Measurements from ENCODE around the gene FOSL2.

FOSL2 gene

DNA sequence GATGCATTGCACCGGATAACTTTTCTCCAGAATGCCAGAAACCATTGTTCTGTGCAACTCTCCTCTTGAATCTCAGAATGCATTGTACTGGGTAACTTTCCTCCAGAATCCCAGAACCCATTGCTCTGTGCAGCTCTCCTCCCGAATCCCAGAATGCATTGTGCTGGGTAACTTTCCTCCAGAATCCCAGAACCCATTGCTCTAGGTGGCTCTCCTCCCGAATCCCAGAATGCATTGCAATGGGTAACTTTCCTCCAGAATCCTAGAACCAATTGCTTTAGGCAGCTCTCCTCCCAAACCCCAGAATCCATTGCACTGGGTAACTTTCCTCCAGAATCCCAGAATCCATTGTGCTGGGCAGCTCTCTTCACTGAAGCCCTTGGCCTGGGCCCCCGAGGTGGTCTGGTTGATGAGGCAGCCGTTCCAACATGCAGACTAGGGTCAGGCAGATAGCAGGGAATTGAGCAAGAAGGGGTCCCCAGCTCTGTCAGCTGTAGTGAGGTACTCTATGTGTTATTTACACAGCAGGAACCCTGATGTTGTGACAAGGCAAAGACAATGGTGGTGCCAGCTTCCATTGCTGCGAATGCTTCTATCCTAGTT lies 9.4 kb downstream of the FOSL2 start:
- Histone ChIP-seq H3K9me3 (ENCODE audit: control insufficient read depth, low read length) (no peaks in the 10 kb centered on the region), H3K9ac (ENCODE audit: low read length) (no peak overlapping the region), H3K4me1 (ENCODE audit: control insufficient read depth, insufficient read depth, low read length) (peaks cover 94% of the 10 kb centered on the region), H3K36me3 (ENCODE audit: control insufficient read depth, insufficient read depth, low read length) (peaks cover 36% of the 10 kb centered on the region), H3K4me3 (ENCODE audit: low read length) (no peak overlapping the region), H3K27me3 (ENCODE audit: control insufficient read depth, insufficient read depth, low read length) (no peaks in the 10 kb centered on the region)

DNA sequence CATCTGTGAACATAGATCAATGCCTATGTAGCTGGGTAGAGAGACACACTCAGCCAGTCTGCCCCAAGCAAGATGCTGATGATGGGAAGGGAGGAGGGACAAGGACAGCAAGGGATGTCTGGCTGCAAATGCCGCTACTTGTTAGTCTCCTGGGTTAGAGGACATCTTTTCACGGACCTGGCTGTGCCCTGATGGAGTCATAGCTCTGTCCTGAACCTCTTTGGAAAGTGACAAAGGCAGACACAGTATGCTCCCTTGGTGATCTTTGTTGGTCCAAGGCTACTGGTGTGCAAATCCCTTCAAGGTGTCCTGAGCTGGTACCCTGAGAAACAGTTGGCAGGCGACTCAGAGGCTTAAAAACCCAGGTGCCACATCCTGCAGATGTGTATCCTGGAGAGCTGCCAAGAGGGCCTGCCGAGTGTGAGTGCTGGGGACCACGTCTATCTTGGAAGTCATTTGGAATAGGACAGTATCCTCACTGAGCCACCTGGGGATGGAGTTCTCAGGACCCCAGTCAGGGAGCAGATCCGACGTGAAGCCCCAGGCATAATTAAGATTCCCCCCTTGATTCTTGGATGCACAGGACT lies 10.8 kb downstream of the FOSL2 start:
- H3K36me3 ChIP-seq (ENCODE audit: control insufficient read depth, insufficient read depth, low read length), result peaks cover 45% of the 10 kb centered on the region
- H3K27me3 ChIP-seq (ENCODE audit: control insufficient read depth, insufficient read depth, low read length), result no peaks in the 10 kb centered on the region
- H3K9ac ChIP-seq (ENCODE audit: low read length), result no peak overlapping the region
- no peaks in the 10 kb centered on the region for H3K9me3 ChIP-seq (ENCODE audit: control insufficient read depth, low read length)
- peaks cover 95% of the 10 kb centered on the region for H3K4me1 ChIP-seq (ENCODE audit: control insufficient read depth, insufficient read depth, low read length)
- H3K4me3 ChIP-seq (ENCODE audit: low read length), result no peak overlapping the region

GRCh38 chr2:28404086-28404485 lies 11.4 kb downstream of the FOSL2 start:
- no peak overlapping the region for H3K9ac ChIP-seq (ENCODE audit: low read length)
- no peaks in the 10 kb centered on the region for H3K9me3 ChIP-seq (ENCODE audit: control insufficient read depth, low read length)
- H3K4me3 ChIP-seq (ENCODE audit: low read length), result no peak overlapping the region
- H3K27me3 ChIP-seq (ENCODE audit: control insufficient read depth, insufficient read depth, low read length), result no peaks in the 10 kb centered on the region
- H3K4me1 ChIP-seq (ENCODE audit: control insufficient read depth, insufficient read depth, low read length), result peaks cover 94% of the 10 kb centered on the region
- peaks cover 49% of the 10 kb centered on the region for H3K36me3 ChIP-seq (ENCODE audit: control insufficient read depth, insufficient read depth, low read length)

DNA sequence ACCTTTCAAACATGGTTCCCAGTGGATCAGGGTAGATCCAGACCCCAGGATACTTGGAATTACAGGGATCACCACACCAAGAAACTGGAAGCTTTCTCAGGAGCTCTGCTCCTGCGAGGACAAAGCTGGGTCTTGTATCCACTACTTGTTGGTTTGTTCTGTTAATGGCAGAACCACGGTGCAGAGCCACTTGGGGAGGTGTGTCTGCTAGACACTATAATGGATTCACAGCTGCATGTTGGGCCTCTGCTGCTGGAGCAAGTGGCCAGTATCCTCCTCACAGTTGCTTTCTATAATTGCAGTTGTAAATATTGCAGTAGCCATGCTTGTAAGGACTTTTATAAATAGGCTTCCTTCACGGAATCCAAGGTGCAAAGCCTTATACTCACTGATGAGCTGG lies 12.9 kb downstream of the FOSL2 start:
- H3K4me1 ChIP-seq (ENCODE audit: control insufficient read depth, insufficient read depth, low read length), result peaks cover 84% of the 10 kb centered on the region
- no peaks in the 10 kb centered on the region for H3K27me3 ChIP-seq (ENCODE audit: control insufficient read depth, insufficient read depth, low read length)
- H3K4me3 ChIP-seq (ENCODE audit: low read length), result no peak overlapping the region
- no peaks in the 10 kb centered on the region for H3K9me3 ChIP-seq (ENCODE audit: control insufficient read depth, low read length)
- peaks cover 50% of the 10 kb centered on the region for H3K36me3 ChIP-seq (ENCODE audit: control insufficient read depth, insufficient read depth, low read length)
- H3K9ac ChIP-seq (ENCODE audit: low read length), result no peak overlapping the region

DNA sequence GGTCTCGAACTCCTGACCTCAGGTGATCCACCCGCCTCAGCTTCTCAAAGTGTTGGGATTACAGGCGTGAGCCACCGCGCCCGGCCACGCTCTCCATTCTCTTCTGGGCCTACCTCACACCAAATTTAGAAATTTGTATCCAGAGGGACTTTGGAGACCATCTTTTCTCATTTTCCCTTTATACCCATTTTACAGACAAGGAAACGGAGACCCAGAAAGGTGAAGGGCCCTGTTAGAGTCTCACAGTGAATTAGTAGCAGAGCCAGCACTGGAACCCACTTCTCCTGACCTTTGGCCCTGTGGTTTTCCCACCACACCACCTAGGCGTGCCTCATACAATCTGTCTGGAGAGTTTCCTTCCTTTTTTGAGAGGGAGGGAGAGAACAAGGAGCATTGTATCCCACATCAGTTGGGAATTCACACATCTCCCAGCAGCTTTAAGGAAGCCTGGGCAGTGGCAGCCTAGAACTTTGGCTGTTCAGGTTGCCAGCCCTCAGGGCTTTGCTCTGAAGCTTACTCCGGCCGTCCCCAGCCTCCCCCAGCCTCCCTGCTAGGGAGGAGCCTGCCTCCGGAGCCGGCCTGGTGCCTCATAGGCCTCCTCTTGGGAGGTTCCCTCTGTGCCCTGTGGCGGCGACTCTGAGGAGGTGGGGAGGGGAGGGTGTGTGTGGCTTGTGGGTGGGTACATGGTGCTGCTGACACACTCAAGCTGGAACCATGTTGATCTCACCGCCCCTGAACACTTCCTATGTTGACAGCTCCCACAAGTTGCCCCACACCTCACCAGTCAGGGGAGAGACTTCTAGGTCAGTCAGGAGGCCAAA lies 13.8 kb downstream of the FOSL2 start:
- peaks cover 74% of the 10 kb centered on the region for H3K4me1 ChIP-seq (ENCODE audit: control insufficient read depth, insufficient read depth, low read length)
- H3K4me3 ChIP-seq (ENCODE audit: low read length), result no peak overlapping the region
- peaks cover 50% of the 10 kb centered on the region for H3K36me3 ChIP-seq (ENCODE audit: control insufficient read depth, insufficient read depth, low read length)
- no peaks in the 10 kb centered on the region for H3K9me3 ChIP-seq (ENCODE audit: control insufficient read depth, low read length)
- no peaks in the 10 kb centered on the region for H3K27me3 ChIP-seq (ENCODE audit: control insufficient read depth, insufficient read depth, low read length)
- peak overlapping the region; percentile 3 for H3K9ac ChIP-seq (ENCODE audit: low read length)

- no peak overlapping the region for H3K4me3 ChIP-seq (ENCODE audit: low read length)
- H3K4me1 ChIP-seq (ENCODE audit: control insufficient read depth, insufficient read depth, low read length), result peaks cover 66% of the 10 kb centered on the region
- no peaks in the 10 kb centered on the region for H3K9me3 ChIP-seq (ENCODE audit: control insufficient read depth, low read length)
- peak overlapping the region; percentile 1 for H3K9ac ChIP-seq (ENCODE audit: low read length)
- peaks cover 59% of the 10 kb centered on the region for H3K36me3 ChIP-seq (ENCODE audit: control insufficient read depth, insufficient read depth, low read length)
- H3K27me3 ChIP-seq (ENCODE audit: control insufficient read depth, insufficient read depth, low read length), result no peaks in the 10 kb centered on the region
These were observed 14.7 kb downstream of the FOSL2 start for GRCh38 chr2:28407131-28407975.

DNA sequence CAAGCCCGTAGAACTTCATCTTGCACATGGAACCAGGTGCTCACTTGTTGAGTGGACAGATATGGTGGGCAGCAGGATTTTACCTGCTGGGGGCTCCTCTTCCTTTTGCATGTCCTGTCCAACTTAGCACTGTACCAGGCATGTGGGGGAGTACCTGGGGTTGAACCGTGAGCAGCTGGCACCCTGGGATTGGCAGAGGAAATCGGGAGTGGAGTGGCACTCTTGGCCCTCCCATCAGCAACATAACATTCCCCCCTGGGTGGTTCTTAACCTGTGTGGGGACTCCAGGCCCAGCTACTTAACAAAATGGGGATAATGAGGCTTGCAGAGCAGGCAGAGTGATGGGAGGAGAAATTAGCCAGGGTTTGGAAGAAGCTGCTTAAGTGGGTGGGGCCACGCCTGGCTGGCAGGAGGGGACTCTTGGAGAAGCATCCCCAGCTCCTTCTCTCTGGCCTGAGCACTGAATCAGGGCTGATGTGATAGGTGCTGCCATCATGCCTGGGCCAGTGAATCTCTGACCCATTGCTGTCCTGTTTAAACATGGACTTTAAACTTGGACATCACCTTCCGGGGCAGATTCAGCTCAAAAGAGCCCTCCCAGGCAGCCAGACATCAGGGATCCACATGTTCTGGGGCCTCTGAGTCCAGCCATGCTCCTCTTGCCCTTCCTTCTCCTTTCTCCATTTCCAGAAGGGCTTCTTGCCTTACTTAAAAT lies 15.5 kb downstream of the FOSL2 start:
- Histone ChIP-seq H3K27me3 (ENCODE audit: control insufficient read depth, insufficient read depth, low read length) (no peaks in the 10 kb centered on the region), H3K4me1 (ENCODE audit: control insufficient read depth, insufficient read depth, low read length) (peaks cover 61% of the 10 kb centered on the region), H3K9me3 (ENCODE audit: control insufficient read depth, low read length) (no peaks in the 10 kb centered on the region), H3K36me3 (ENCODE audit: control insufficient read depth, insufficient read depth, low read length) (peaks cover 59% of the 10 kb centered on the region), H3K9ac (ENCODE audit: low read length) (no peak overlapping the region), H3K4me3 (ENCODE audit: low read length) (no peak overlapping the region)

- H3K4me3 ChIP-seq (ENCODE audit: low read length), result no peak overlapping the region
- H3K9me3 ChIP-seq (ENCODE audit: control insufficient read depth, low read length), result no peaks in the 10 kb centered on the region
- no peaks in the 10 kb centered on the region for H3K27me3 ChIP-seq (ENCODE audit: control insufficient read depth, insufficient read depth, low read length)
- no peak overlapping the region for H3K9ac ChIP-seq (ENCODE audit: low read length)
- peaks cover 62% of the 10 kb centered on the region for H3K4me1 ChIP-seq (ENCODE audit: control insufficient read depth, insufficient read depth, low read length)
- peaks cover 62% of the 10 kb centered on the region for H3K36me3 ChIP-seq (ENCODE audit: control insufficient read depth, insufficient read depth, low read length)
These were observed 16.3 kb downstream of the FOSL2 start for GRCh38 chr2:28408764-28409599.

DNA sequence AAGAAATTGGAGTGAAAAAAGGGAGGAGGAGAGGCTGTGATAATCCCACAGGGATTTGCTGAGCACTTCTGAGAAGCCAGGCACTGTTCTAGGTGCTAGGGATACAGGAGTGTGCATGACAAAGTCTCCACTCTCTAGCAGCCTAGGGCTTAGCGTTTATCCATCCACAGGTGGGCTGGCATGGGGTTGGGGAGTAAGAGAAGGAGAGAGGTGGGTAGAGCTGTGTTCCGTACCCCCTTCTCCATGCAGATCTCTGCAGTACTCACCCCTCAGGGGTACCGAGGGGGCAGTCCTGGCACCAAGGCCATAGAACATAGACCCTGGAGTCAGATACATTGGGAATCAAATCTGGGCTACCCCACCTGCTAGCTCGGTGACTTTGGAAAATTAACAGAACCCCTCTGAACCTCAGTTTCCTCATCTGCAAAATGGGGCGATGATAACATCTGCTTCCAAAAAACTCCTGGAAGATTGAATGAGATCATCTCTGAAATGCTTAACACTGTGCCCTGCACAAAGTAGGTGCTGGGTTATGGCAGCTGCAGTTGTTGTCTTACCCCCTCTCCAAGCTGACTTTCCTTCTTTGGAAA lies 18.6 kb downstream of the FOSL2 start:
- no peaks in the 10 kb centered on the region for H3K9me3 ChIP-seq (ENCODE audit: control insufficient read depth, low read length)
- H3K4me3 ChIP-seq (ENCODE audit: low read length), result no peak overlapping the region
- no peaks in the 10 kb centered on the region for H3K27me3 ChIP-seq (ENCODE audit: control insufficient read depth, insufficient read depth, low read length)
- H3K36me3 ChIP-seq (ENCODE audit: control insufficient read depth, insufficient read depth, low read length), result peaks cover 57% of the 10 kb centered on the region
- peaks cover 53% of the 10 kb centered on the region for H3K4me1 ChIP-seq (ENCODE audit: control insufficient read depth, insufficient read depth, low read length)
- H3K9ac ChIP-seq (ENCODE audit: low read length), result no peak overlapping the region

GRCh38 chr2:28411956-28412609 lies 19.4 kb downstream of the FOSL2 start:
- H3K9ac ChIP-seq (ENCODE audit: low read length), result no peak overlapping the region
- H3K9me3 ChIP-seq (ENCODE audit: control insufficient read depth, low read length), result no peaks in the 10 kb centered on the region
- H3K4me3 ChIP-seq (ENCODE audit: low read length), result no peak overlapping the region
- peaks cover 53% of the 10 kb centered on the region for H3K36me3 ChIP-seq (ENCODE audit: control insufficient read depth, insufficient read depth, low read length)
- peaks cover 45% of the 10 kb centered on the region for H3K4me1 ChIP-seq (ENCODE audit: control insufficient read depth, insufficient read depth, low read length)
- H3K27me3 ChIP-seq (ENCODE audit: control insufficient read depth, insufficient read depth, low read length), result no peaks in the 10 kb centered on the region
